Testis (tissue), 3 donors: ENCODE data around the gene CDH2. TPM values are rescaled to one million over a fixed set of nuclear protein-coding genes. Genes with fewer than 3 reads are reported as not detected.
"Not testable (repeated sequence)": the region's sequence is repeated elsewhere in the genome, so short reads cannot be mapped to it uniquely, and the experiment has no call there.

Source experiments
- DNase-seq: peaks from one replicate; pipeline ENCODE4 v3.0.0-alpha.2; 2019
- H3K27ac ChIP-seq, 2 donors: fragments of 200-600 bp; sonication (generic); one replicate each; pipeline ENCODE4 v1.5.1; 2019
- H3K27me3 ChIP-seq: fragments of 200-600 bp; sonication (generic); one replicate; pipeline ENCODE4 v1.5.1; 2019
- H3K36me3 ChIP-seq: fragments of 200-600 bp; sonication (generic); one replicate; pipeline ENCODE4 v1.5.1; 2017; ENCODE audit warnings: low read depth; ENCODE audit errors: missing control alignments
- H3K4me1 ChIP-seq: fragments of 200-600 bp; sonication (generic); one replicate; pipeline ENCODE4 v1.5.1; 2019
- H3K4me3 ChIP-seq, 2 donors: fragments of 200-600 bp; sonication (generic); one replicate each; pipeline ENCODE4 v1.5.1; 2017 to 2019
- H3K9me3 ChIP-seq: fragments of 200-600 bp; sonication (generic); one replicate; pipeline ENCODE4 v1.5.1; 2017
- POLR2A ChIP-seq: fragments of 450-650 bp; IDR thresholded peaks from one replicate; pipeline ENCODE4 v1.6.1; 2017; ENCODE audit warnings: antibody characterized with exemption, mild to moderate bottlenecking, moderate library complexity
- WGBS, 2 donors: methylation state at CpG; one replicate each; pipeline ENCODE4 v1.1.5; 2018; 5-methylcytosine and 5-hydroxymethylcytosine counted together
- intact Hi-C: fragments of 100-400 bp; cut with DNase I; formaldehyde crosslinking; loops from one replicate; pipeline ENCODE4 v1.15.1; 2023; ENCODE audit warnings: low total_unique reads
- polyA plus RNA-seq: library from polyadenylated mRNA; stranded (reverse); fragments of 350-450 nt; fragmentation: Illumina TruSeq; extraction: RNeasy Lipid Tissue Mini Kit (QIAGEN cat#74804); gene quantifications from one replicate; pipeline ENCODE4 v1.2.3, GENCODE V29; 2014; ENCODE audit warnings: low read depth, low replicate concordance; ENCODE audit not compliant: insufficient read depth
- total RNA-seq, 2 donors: library from RNA; depleted of rRNA; stranded (reverse); fragments of >200 nt; gene quantifications; one replicate each; pipeline ENCODE4 v1.2.3, GENCODE V29; 2016
- TF ChIP-seq, protein P1 (sequence below), 3 experiments: fragments of 450-650 bp in 2 of 3; fragments of 200-600 bp in 1 of 3; sonication (generic) in 1 of 3; IDR thresholded peaks; one replicate each; pipeline ENCODE4 v1.5.1; 2016 to 2019; ENCODE audit warnings: antibody characterized with exemption in 3 of 3, mild to moderate bottlenecking in 2 of 3, moderate library complexity in 1 of 3

CDH2 gene
- total and polyA plus RNA-seq, 3 donors from 2014 or later: 98.6 to 165 (median 128) TPM

DNA sequence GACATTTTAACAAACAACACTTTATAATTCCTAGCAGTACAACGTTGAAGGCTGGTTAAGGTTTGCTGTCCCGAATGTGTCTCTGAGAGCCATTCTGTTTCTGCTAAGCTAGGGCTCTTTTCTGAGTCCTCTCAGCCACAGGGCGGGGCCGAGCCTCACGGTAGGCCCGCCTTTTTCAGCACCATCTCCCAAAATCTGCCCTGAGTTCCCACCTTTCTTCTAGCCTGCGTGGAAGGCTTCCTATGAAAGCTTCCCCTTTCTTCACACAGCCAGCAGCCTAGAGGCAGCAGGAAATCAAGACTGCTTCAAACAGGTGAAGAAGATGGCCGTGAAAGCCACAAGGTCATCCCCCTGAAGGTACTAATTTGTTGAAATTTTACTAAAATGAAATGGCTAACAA, 255.5 kb downstream of the CDH2 start:
- intact Hi-C loops: no loop called here
- Histone ChIP-seq H3K36me3 (no peaks in the 10 kb centered on the region), H3K4me1 (no peaks in the 10 kb centered on the region), H3K4me3 (no peak overlapping the region), H3K27me3 (no peaks in the 10 kb centered on the region), H3K9me3 (no peaks in the 10 kb centered on the region), H3K27ac (no peak overlapping the region)
- 57 to 64% methylated on average over 8 of the region's 8 CpGs for WGBS, 2 donors
- no peak for DNase-seq
- no peak for TF ChIP-seq POLR2A
- TF ChIP-seq, protein P1, sequence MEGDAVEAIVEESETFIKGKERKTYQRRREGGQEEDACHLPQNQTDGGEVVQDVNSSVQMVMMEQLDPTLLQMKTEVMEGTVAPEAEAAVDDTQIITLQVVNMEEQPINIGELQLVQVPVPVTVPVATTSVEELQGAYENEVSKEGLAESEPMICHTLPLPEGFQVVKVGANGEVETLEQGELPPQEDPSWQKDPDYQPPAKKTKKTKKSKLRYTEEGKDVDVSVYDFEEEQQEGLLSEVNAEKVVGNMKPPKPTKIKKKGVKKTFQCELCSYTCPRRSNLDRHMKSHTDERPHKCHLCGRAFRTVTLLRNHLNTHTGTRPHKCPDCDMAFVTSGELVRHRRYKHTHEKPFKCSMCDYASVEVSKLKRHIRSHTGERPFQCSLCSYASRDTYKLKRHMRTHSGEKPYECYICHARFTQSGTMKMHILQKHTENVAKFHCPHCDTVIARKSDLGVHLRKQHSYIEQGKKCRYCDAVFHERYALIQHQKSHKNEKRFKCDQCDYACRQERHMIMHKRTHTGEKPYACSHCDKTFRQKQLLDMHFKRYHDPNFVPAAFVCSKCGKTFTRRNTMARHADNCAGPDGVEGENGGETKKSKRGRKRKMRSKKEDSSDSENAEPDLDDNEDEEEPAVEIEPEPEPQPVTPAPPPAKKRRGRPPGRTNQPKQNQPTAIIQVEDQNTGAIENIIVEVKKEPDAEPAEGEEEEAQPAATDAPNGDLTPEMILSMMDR (IDR thresholded peaks at IDR 0.05): no peak

DNA sequence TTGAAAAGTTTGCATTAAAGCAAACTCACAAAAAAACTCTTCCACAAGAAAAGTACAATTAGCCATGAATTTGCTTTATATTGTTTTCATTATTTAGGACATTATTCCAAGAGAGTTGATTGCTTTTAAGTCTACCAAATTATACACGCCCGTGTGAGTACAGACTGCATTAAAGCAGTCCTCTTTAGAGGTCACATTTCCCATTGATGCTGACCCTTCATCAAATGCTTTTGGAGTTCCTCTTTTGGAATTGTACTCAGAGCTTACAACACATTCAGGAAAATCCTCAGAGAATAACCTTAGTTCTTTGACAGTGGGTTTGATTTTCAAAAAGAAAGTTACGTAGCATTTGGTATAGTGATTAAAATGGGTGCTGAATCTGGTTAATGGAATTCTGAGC, 256.1 kb downstream of the CDH2 start:
- intact Hi-C loops: no loop called here
- 76 to 78% methylated on average over 3 of the region's 3 CpGs for WGBS, 2 donors
- Histone ChIP-seq H3K27ac (no peak overlapping the region), H3K27me3 (no peaks in the 10 kb centered on the region), H3K36me3 (no peaks in the 10 kb centered on the region), H3K4me1 (no peaks in the 10 kb centered on the region), H3K9me3 (no peaks in the 10 kb centered on the region), H3K4me3 (no peak overlapping the region)
- TF ChIP-seq, protein P1 (IDR thresholded peaks at IDR 0.05): no peak
- no peak for TF ChIP-seq POLR2A
- no peak for DNase-seq

DNA sequence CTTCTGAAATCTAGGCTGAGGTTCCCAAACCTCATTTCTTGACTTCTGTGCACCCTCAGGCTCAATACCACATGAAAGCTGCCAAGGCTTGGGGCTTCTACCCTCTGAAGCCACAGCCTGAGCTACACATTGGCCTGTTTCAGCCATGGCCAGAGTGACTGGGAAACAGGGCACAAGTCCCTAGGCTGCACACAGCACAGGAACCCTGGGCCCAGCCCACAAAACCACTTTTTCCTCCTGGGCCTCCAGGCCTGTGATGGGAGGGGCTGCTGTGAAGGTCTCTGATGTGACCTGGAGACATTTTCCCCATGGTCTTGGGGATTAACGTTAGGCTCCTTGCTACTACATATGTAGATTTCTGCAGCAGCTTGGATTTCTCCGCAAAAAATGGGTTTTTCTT, 270.7 kb downstream of the CDH2 start:
- WGBS, 2 donors: 81 to 90% methylated on average over 2 of the region's 2 CpGs
- H3K9me3 ChIP-seq, intact Hi-C loops, H3K27ac ChIP-seq, H3K4me1 ChIP-seq, DNase-seq, H3K36me3 ChIP-seq, H3K4me3 ChIP-seq, H3K27me3 ChIP-seq: not testable (repeated sequence)

DNA sequence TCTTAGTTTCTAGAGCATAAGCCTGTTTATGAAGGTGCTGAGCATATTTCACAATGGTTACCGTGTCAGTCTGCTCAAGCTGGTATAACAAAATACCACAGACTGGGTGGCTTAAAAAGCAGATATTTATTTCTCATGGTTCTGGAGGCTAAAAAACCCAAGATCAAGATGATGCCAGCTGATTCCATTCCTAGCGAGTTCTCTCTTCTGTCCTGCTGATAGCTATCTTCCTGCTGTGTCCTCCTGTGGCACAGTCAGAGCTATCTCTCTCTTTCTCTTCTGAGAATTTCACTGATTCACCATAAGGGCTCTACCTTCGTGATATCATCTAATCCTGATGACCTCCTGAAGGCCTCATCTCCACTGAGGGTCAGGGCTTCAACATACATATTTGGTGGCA, 273.0 kb downstream of the CDH2 start:
- TF ChIP-seq, protein P1 (IDR thresholded peaks at IDR 0.05): no peak
- no peak for TF ChIP-seq POLR2A
- intact Hi-C loops: no loop called here
- DNase-seq: no peak
- H3K36me3 ChIP-seq: no peaks in the 10 kb centered on the region
- no peak overlapping the region for H3K27ac ChIP-seq
- no peaks in the 10 kb centered on the region for H3K9me3 ChIP-seq
- H3K27me3 ChIP-seq: no peaks in the 10 kb centered on the region
- WGBS, 2 donors: 79 to 92% methylated on average over 3 of the region's 3 CpGs
- H3K4me1 ChIP-seq: no peaks in the 10 kb centered on the region
- H3K4me3 ChIP-seq: no peak overlapping the region

DNA sequence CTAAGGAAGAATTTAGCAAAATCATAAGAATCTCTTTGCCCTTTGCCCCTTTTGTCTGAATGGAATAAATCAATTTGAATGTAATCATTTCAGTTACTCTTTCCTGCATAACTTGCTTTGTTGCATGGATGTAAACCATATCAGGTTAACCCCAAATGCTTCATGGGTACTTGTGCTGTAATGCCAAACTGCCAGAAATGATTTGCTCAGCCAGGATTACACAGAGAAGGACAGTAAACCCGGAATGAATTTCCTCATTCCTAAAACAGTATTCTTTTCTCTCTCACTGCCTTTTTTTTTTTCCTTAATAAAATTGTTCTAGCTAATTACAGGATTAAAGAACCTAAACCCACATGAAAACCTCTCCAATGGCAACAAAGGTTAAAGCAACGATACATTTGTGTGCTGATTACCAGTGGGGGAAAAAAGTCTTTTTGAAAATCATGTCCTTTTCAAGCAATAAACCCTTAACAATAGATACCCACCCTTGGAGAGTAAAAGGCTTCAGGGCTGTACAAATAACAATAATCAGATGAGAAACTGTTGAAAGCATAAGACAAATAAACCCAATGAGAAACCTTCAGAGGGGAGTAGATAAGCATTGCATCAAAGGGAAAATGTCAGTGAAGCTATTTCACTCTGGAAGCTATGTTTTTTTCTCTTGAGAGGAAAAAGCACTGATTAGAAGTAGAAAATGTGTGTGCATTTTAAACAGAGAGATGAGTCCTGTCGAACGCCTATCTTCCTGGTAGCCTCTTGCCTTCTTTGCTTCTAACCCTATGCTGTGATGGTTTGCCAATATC, 275.3 kb downstream of the CDH2 start:
- no peak for TF ChIP-seq POLR2A
- TF ChIP-seq, protein P1 (IDR thresholded peaks at IDR 0.05): no peak
- Histone ChIP-seq H3K36me3 (no peaks in the 10 kb centered on the region), H3K27me3 (no peaks in the 10 kb centered on the region), H3K9me3 (no peaks in the 10 kb centered on the region), H3K27ac (no peak overlapping the region), H3K4me1 (no peaks in the 10 kb centered on the region), H3K4me3 (no peak overlapping the region)
- intact Hi-C loops: no loop called here
- 61 to 66% methylated on average over 4 of the region's 4 CpGs for WGBS, 2 donors
- DNase-seq: no peak
